WTC11 (cell line): ENCODE results near the gene SCAMP3. TPM values are rescaled to one million over a fixed set of nuclear protein-coding genes. Genes with fewer than 3 reads are reported as not detected.

ENCODE experiments used
- ATF2 ChIP-seq: sonication (generic); formaldehyde crosslinking; IDR thresholded peaks from 2 replicates; pipeline ENCODE4 v1.8.1; 2022; ENCODE audit warnings: low read depth, missing genetic modification reagents, borderline replicate concordance
- CBFB ChIP-seq: sonication (generic); formaldehyde crosslinking; IDR thresholded peaks from 2 replicates; pipeline ENCODE4 v1.8.1; 2022; ENCODE audit warnings: mild to moderate bottlenecking, low read depth, missing genetic modification reagents
- CREM ChIP-seq: sonication (generic); formaldehyde crosslinking; IDR thresholded peaks from 2 replicates; pipeline ENCODE4 v1.8.1; 2022; ENCODE audit warnings: mild to moderate bottlenecking, missing genetic modification reagents, moderate library complexity
- ELF4 ChIP-seq: sonication (generic); formaldehyde crosslinking; IDR thresholded peaks from 2 replicates; pipeline ENCODE4 v1.8.1; 2022; ENCODE audit warnings: low read depth, mild to moderate bottlenecking, moderate library complexity, missing genetic modification reagents
- EMX1 ChIP-seq: fragments of 250-450 bp; sonication (Bioruptor Pico); IDR thresholded peaks from 2 replicates; pipeline ENCODE4 v1.8.0; 2021; ENCODE audit warnings: mild to moderate bottlenecking
- ERG ChIP-seq: fragments of 250-450 bp; sonication (Bioruptor Pico); IDR thresholded peaks from 2 replicates; pipeline ENCODE4 v1.8.0; 2021; ENCODE audit warnings: mild to moderate bottlenecking
- FOXK1 ChIP-seq: sonication (generic); formaldehyde crosslinking; IDR thresholded peaks from 2 replicates; pipeline ENCODE4 v1.8.0; 2022; ENCODE audit warnings: mild to moderate bottlenecking, moderate library complexity, missing genetic modification reagents
- GTF2I ChIP-seq: fragments of 250-450 bp; sonication (Bioruptor Pico); conservative IDR thresholded peaks from 2 replicates; pipeline ENCODE4 v1.4.0; 2021; ENCODE audit warnings: mild to moderate bottlenecking
- JUN ChIP-seq: sonication (generic); formaldehyde crosslinking; IDR thresholded peaks from 2 replicates; pipeline ENCODE4 v1.8.0; 2023; ENCODE audit warnings: mild to moderate bottlenecking, missing genetic modification reagents
- KAT7 ChIP-seq: sonication (generic); formaldehyde crosslinking; IDR thresholded peaks from 2 replicates; pipeline ENCODE4 v1.8.1; 2023; ENCODE audit warnings: missing genetic modification reagents, mild to moderate bottlenecking, borderline replicate concordance
- MXD4 ChIP-seq: fragments of 250-450 bp; sonication (Bioruptor Pico); IDR thresholded peaks from 2 replicates; pipeline ENCODE4 v1.8.0; 2021; ENCODE audit warnings: mild to moderate bottlenecking, moderate library complexity, borderline replicate concordance
- MYBL2 ChIP-seq: sonication (generic); formaldehyde crosslinking; IDR thresholded peaks from 2 replicates; pipeline ENCODE4 v1.8.1; 2023; ENCODE audit warnings: mild to moderate bottlenecking, moderate library complexity, missing genetic modification reagents
- OVOL2 ChIP-seq: fragments of 250-450 bp; sonication (Bioruptor Pico); IDR thresholded peaks from 2 replicates; pipeline ENCODE4 v1.9.0; 2021; ENCODE audit warnings: mild to moderate bottlenecking, borderline replicate concordance
- PRDM15 ChIP-seq: sonication (generic); formaldehyde crosslinking; IDR thresholded peaks from 2 replicates; pipeline ENCODE4 v1.8.0; 2022; ENCODE audit warnings: missing genetic modification reagents
- PREB ChIP-seq: sonication (generic); formaldehyde crosslinking; IDR thresholded peaks from 2 replicates; pipeline ENCODE4 v1.8.1; 2022; ENCODE audit warnings: mild to moderate bottlenecking, missing genetic modification reagents, moderate library complexity, borderline replicate concordance
- PRRX2 ChIP-seq: fragments of 250-450 bp; sonication (Bioruptor Pico); IDR thresholded peaks from 2 replicates; pipeline ENCODE4 v1.8.0; 2021; ENCODE audit warnings: mild to moderate bottlenecking
- SMAD4 ChIP-seq: sonication (generic); formaldehyde crosslinking; IDR thresholded peaks from 2 replicates; pipeline ENCODE4 v1.8.0; 2022; ENCODE audit warnings: mild to moderate bottlenecking, missing genetic modification reagents
- SOX15 ChIP-seq: fragments of 250-450 bp; sonication (Bioruptor Pico); IDR thresholded peaks from 2 replicates; pipeline ENCODE4 v1.9.0; 2021; ENCODE audit warnings: mild to moderate bottlenecking
- SP1 ChIP-seq: sonication (generic); formaldehyde crosslinking; conservative IDR thresholded peaks from 2 replicates; pipeline ENCODE4 v1.8.1; 2022; ENCODE audit warnings: missing genetic modification reagents
- TEAD4 ChIP-seq: sonication (generic); formaldehyde crosslinking; IDR thresholded peaks from 2 replicates; pipeline ENCODE4 v1.8.0; 2022; ENCODE audit warnings: mild to moderate bottlenecking, missing genetic modification reagents
- TP53 ChIP-seq: sonication (generic); formaldehyde crosslinking; IDR thresholded peaks from 2 replicates; pipeline ENCODE4 v1.8.1; 2023; ENCODE audit warnings: mild to moderate bottlenecking, missing genetic modification reagents
- USF2 ChIP-seq: sonication (generic); formaldehyde crosslinking; IDR thresholded peaks from 2 replicates; pipeline ENCODE4 v1.8.1; 2023; ENCODE audit warnings: mild to moderate bottlenecking, missing genetic modification reagents, moderate library complexity
- ZBTB21 ChIP-seq: sonication (generic); formaldehyde crosslinking; IDR thresholded peaks from 2 replicates; pipeline ENCODE4 v1.8.1; 2023; ENCODE audit warnings: mild to moderate bottlenecking, missing genetic modification reagents, borderline replicate concordance
- ZMAT4 ChIP-seq: fragments of 250-450 bp; sonication (Bioruptor Pico); IDR thresholded peaks from 2 replicates; pipeline ENCODE4 v1.9.0; 2021; ENCODE audit warnings: mild to moderate bottlenecking
- ZNF396 ChIP-seq: fragments of 250-450 bp; sonication (Bioruptor Pico); IDR thresholded peaks from 2 replicates; pipeline ENCODE4 v1.8.0; 2021; ENCODE audit warnings: mild to moderate bottlenecking, moderate library complexity, borderline replicate concordance
- ZNF416 ChIP-seq: fragments of 250-450 bp; sonication (Bioruptor Pico); IDR thresholded peaks from 2 replicates; pipeline ENCODE4 v1.9.0; 2021; ENCODE audit warnings: mild to moderate bottlenecking, inconsistent platforms
- ZNF423 ChIP-seq: fragments of 250-450 bp; sonication (Bioruptor Pico); IDR thresholded peaks from 2 replicates; pipeline ENCODE4 v2.1.2; 2022; ENCODE audit warnings: mild to moderate bottlenecking, moderate library complexity
- ZSCAN18 ChIP-seq: fragments of 250-450 bp; sonication (Bioruptor Pico); IDR thresholded peaks from 2 replicates; pipeline ENCODE4 v2.1.2; 2022; ENCODE audit warnings: mild to moderate bottlenecking, moderate library complexity
- total RNA-seq: library from RNA; stranded (reverse); gene quantifications from 3 replicates; pipeline ENCODE4 v1.2.3, GENCODE V29; 2021

SCAMP3 gene
- total RNA-seq, 1 experiment from 2014 or later, result 58.8 TPM

GRCh38 chr1:155208541-155209311, 53.4 kb downstream of the SCAMP3 start, which contains the start of gene MTX1 (continued):
- TF ChIP-seq MXD4 (CRISPR knock-in tag) (no peak), KAT7 (no peak), JUN (CRISPR knock-in tag) (0 out of 2 replicates have a peak, but pooled peaks have one; percentile 34), PREB (no peak), SP1 (CRISPR knock-in tag) (peak; percentile 40; the same call in 1 of the 2 replicates), ELF4 (no peak), ZSCAN18 (no peak), MYBL2 (no peak), ZNF423 (CRISPR knock-in tag) (no peak), FOXK1 (CRISPR knock-in tag) (peak; percentile 76), OVOL2 (no peak), CBFB (CRISPR knock-in tag) (no peak), ERG (CRISPR knock-in tag) (no peak), TEAD4 (CRISPR knock-in tag) (no peak), EMX1 (CRISPR knock-in tag) (no peak), TP53 (CRISPR knock-in tag) (0 out of 2 replicates have a peak, but pooled peaks have one; percentile 45), SMAD4 (CRISPR knock-in tag) (no peak), PRDM15 (no peak), CREM (CRISPR knock-in tag) (no peak), ZBTB21 (no peak), PRRX2 (peak; percentile 70; the same call in 1 of the 2 replicates), ZNF416 (CRISPR knock-in tag) (peak; percentile 74; the same call in 1 of the 2 replicates), ZNF396 (CRISPR knock-in tag) (no peak), GTF2I (no peak), ZMAT4 (no peak), ATF2 (no peak), SOX15 (CRISPR knock-in tag) (no peak), USF2 (peak; percentile 72)
